ENCODE results near the gene DCP1A.

DCP1A gene

GRCh38 chr3:53243785-53244184 lies 103.6 kb downstream of the DCP1A start:
- DNase-seq (ENCODE audit: low read depth), result no peak

GRCh38 chr3:53243165-53243564 lies 104.2 kb downstream of the DCP1A start:
- DNase-seq (ENCODE audit: low read depth), result no peak

- no peak for DNase-seq (ENCODE audit: low read depth)
These were observed 104.7 kb downstream of the DCP1A start for GRCh38 chr3:53242642-53243041.

- DNase-seq (ENCODE audit: low read depth), result no peak
These were observed 105.2 kb downstream of the DCP1A start for GRCh38 chr3:53242155-53242554.

GRCh38 chr3:53240989-53241972 lies 106.1 kb downstream of the DCP1A start:
- DNase-seq (ENCODE audit: low read depth), result no peak

GRCh38 chr3:53239800-53240199 lies 107.5 kb downstream of the DCP1A start:
- no peak for DNase-seq (ENCODE audit: low read depth)

- no peak for DNase-seq (ENCODE audit: low read depth)
These were observed 108.5 kb downstream of the DCP1A start for GRCh38 chr3:53238886-53239285.

GRCh38 chr3:53238051-53238850 lies 109.1 kb downstream of the DCP1A start:
- DNase-seq (ENCODE audit: low read depth), result no peak

- DNase-seq (ENCODE audit: low read depth), result no peak
These were observed 111.1 kb downstream of the DCP1A start for GRCh38 chr3:53236112-53236841.

- no peak for DNase-seq (ENCODE audit: low read depth)
These were observed 111.8 kb downstream of the DCP1A start for GRCh38 chr3:53235545-53235944.

- DNase-seq (ENCODE audit: low read depth), result no peak
These were observed 112.5 kb downstream of the DCP1A start for GRCh38 chr3:53234841-53235232.

- DNase-seq (ENCODE audit: low read depth), result no peak
These were observed 113.1 kb downstream of the DCP1A start for GRCh38 chr3:53234130-53234840.
